K562 (cell line): ENCODE data around the gene PRR14L. TPM values are rescaled to one million over a fixed set of nuclear protein-coding genes. Genes with fewer than 3 reads are reported as not detected.

Experiments used
- ATAC-seq: fragments of 200-7000 bp; cut with Tn5 transposase; 3 replicates; pipeline ENCODE4 v1.9.1; 2020; ENCODE audit warnings: moderate library complexity
- BruUV-seq: library from RNA; stranded (reverse); fragments of 400-500 nt; replicated peaks from 2 replicates; lab custom pipeline; 2021; lab: Mats Ljungman, UMichigan
- CTCF ChIA-PET: fragments of 300-600 bp; formaldehyde crosslinking; extraction: SDS; loops from one replicate; lab custom pipeline; 2021; ENCODE audit warnings: low intra/inter-chr PET ratio; lab: Yijun Ruan, JAX
- POLR2A ChIA-PET: fragments of 300-600, 350-650 bp; sonication (Branson Sonifier 250); formaldehyde crosslinking; extraction: SDS; loops from one replicate; lab custom pipeline; 2021; ENCODE audit warnings: antibody characterized with exemption, inconsistent platforms; lab: Yijun Ruan, JAX
- DNase-seq, 4 experiments: peaks; one replicate each; pipeline versions ENCODE4 v3.0.0 to v3.0.0-alpha.2; 2011 to 2018; ENCODE audit warnings: low spot score in 3 of 4, mixed read lengths in 3 of 4; ENCODE audit errors: extremely low read depth in 1 of 4
- FAIRE-seq: peaks from 2 replicates; lab custom pipeline; 2011; peaks lifted over from hg19 to GRCh38; lab: Jason Lieb, UNC
- H2AFZ ChIP-seq: 2 replicates; pipeline ENCODE4 v1.6.0; 2011; ENCODE audit warnings: low read depth, low read length, control low read depth, inconsistent platforms
- H3K27ac ChIP-seq: fragments of 200-600 bp; 3 replicates; pipeline ENCODE4 v1.8.0; 2011; ENCODE audit warnings: low read depth, mild to moderate bottlenecking, control low read depth, inconsistent platforms, low read length, moderate library complexity, mixed read lengths; ENCODE audit errors: extremely low read depth
- H3K27me3 ChIP-seq, 2 experiments: fragments of 300-600 bp in 1 of 2; 2 replicates in 1 of 2; 3 replicates in 1 of 2; pipeline versions ENCODE4 v1.6.0 to v1.8.0; 2011; ENCODE audit warnings: inconsistent platforms in 2 of 2, low read length in 2 of 2, mild to moderate bottlenecking in 1 of 2, mixed read lengths in 1 of 2, moderate library complexity in 1 of 2; ENCODE audit not compliant: control insufficient read depth in 2 of 2, insufficient read depth in 2 of 2
- H3K36me3 ChIP-seq: fragments of 300-600 bp; 3 replicates; pipeline ENCODE4 v1.8.0; 2011; ENCODE audit warnings: mild to moderate bottlenecking, low read length, inconsistent platforms; ENCODE audit not compliant: control insufficient read depth, insufficient read depth
- H3K4me1 ChIP-seq, 2 experiments: fragments of 200-600 bp in 1 of 2; replicated peaks in 1 of 2; 2 replicates in 1 of 2; 3 replicates in 1 of 2; pipeline versions ENCODE4 v1.5.1 to v1.8.0; 2011; ENCODE audit warnings: inconsistent platforms in 2 of 2, low read length in 2 of 2, mild to moderate bottlenecking in 1 of 2, mixed read lengths in 1 of 2, moderate library complexity in 1 of 2; ENCODE audit not compliant: control insufficient read depth in 2 of 2, insufficient read depth in 2 of 2
- H3K4me2 ChIP-seq: 2 replicates; pipeline ENCODE4 v1.6.1; 2011; ENCODE audit warnings: low read length, control low read depth, inconsistent platforms, mixed read lengths; ENCODE audit not compliant: insufficient read depth
- H3K4me3 ChIP-seq: fragments of 200-600 bp; sonication (generic), shearing (Covaris generic); 2 replicates; pipeline ENCODE4 v1.5.1; 2016; ENCODE audit warnings: control low read depth, inconsistent platforms
- H3K79me2 ChIP-seq: fragments of 200-600 bp; 3 replicates; pipeline ENCODE4 v1.8.0; 2011; ENCODE audit warnings: low read length, inconsistent platforms; ENCODE audit not compliant: control insufficient read depth, insufficient read depth
- H3K9ac ChIP-seq, 2 experiments: 2 replicates each; pipeline versions ENCODE4 v1.6.0 to v1.6.1; 2011; ENCODE audit warnings: low read depth in 2 of 2, low read length in 2 of 2, control low read depth in 1 of 2, inconsistent platforms in 1 of 2, mild to moderate bottlenecking in 1 of 2, mixed read lengths in 1 of 2; ENCODE audit not compliant: insufficient read depth in 1 of 2
- H3K9me1 ChIP-seq: one replicate; pipeline ENCODE4 v1.6.0; 2011; ENCODE audit warnings: inconsistent platforms, mild to moderate bottlenecking, low read length, moderate library complexity; ENCODE audit not compliant: control insufficient read depth, insufficient read depth
- H3K9me3 ChIP-seq: replicated peaks from 2 replicates; pipeline ENCODE4 v1.5.1; 2011; ENCODE audit warnings: low read depth, low read length, inconsistent platforms; ENCODE audit not compliant: control insufficient read depth, insufficient read depth
- H4K20me1 ChIP-seq: replicated peaks from 2 replicates; pipeline ENCODE4 v1.6.1; 2011; ENCODE audit warnings: low read length, inconsistent platforms, mixed read lengths; ENCODE audit not compliant: control insufficient read depth, insufficient read depth
- BCOR ChIP-seq: fragments of 450-650 bp; IDR thresholded peaks from 2 replicates; pipeline ENCODE4 v1.6.1; 2016
- ERF ChIP-seq: fragments of 450-650 bp; formaldehyde crosslinking; IDR thresholded peaks from 2 replicates; pipeline ENCODE4 v1.4.0; 2020; ENCODE audit warnings: mild to moderate bottlenecking, mixed read lengths
- MYBL2 ChIP-seq, 2 experiments: fragments of 450-650 bp in 1 of 2; sonication (generic) in 1 of 2; formaldehyde crosslinking in 1 of 2; IDR thresholded peaks; 2 replicates each; pipeline versions ENCODE4 v1.6.1 to v1.8.1; 2017 to 2022; ENCODE audit warnings: borderline replicate concordance in 1 of 2, inconsistent platforms in 1 of 2, low read depth in 1 of 2, mild to moderate bottlenecking in 1 of 2, missing genetic modification reagents in 1 of 2, moderate library complexity in 1 of 2
- THRAP3 ChIP-seq: fragments of 450-650 bp; IDR thresholded peaks from 2 replicates; pipeline ENCODE4 v1.6.1; 2016; ENCODE audit warnings: mild to moderate bottlenecking, inconsistent platforms, borderline replicate concordance
- ZNF511 ChIP-seq: sonication (generic); formaldehyde crosslinking; IDR thresholded peaks from 2 replicates; pipeline ENCODE4 v1.8.0; 2022; ENCODE audit warnings: mild to moderate bottlenecking, missing genetic modification reagents
- ZNF785 ChIP-seq: fragments of 250-450 bp; sonication (Bioruptor Pico); IDR thresholded peaks from 2 replicates; pipeline ENCODE4 v1.4.0; 2020; ENCODE audit warnings: mild to moderate bottlenecking
- WGBS: fragments of 100-300 bp; shearing (Covaris generic); methylation state at CpG from one replicate; pipeline ENCODE4 v1.1.6; 2016; ENCODE audit warnings: low coverage, mixed read lengths; ENCODE audit not compliant: insufficient coverage; ENCODE audit errors: missing lambda C conversion rate; 5-methylcytosine and 5-hydroxymethylcytosine counted together
- in situ Hi-C: fragments of 300-500 bp; cut with MboI; formaldehyde crosslinking; loops from 4 replicates; pipeline ENCODE4 v1.15.0; 2018; ENCODE audit warnings: inconsistent platforms, mixed read lengths
- intact Hi-C: fragments of 100-400 bp; cut with micrococcal nuclease; formaldehyde crosslinking; loops from 2 replicates; pipeline ENCODE4 v1.14.2; 2022
- polyA plus RNA-seq, 8 experiments: library from polyadenylated mRNA; depleted of rRNA in 4 of 8; stranded (reverse) in 5 of 8; unstranded in 3 of 8; fragments of >200 nt; fragmentation: Nextera tagmentation in 2 of 8; fragmentation: Illumina TruSeq in 1 of 8; extraction: Ambion mirVana in 2 of 8; extraction: Trizol in 1 of 8; gene quantifications; 2 replicates each; pipeline versions ENCODE4 v1.2.1 to v1.2.3, GENCODE V29; 2011 to 2014; ENCODE audit warnings: inconsistent platforms in 1 of 8, missing spikeins in 1 of 8
- total RNA-seq, 7 experiments: library from RNA; depleted of rRNA in 6 of 7; stranded (reverse); fragments of >200 nt in 6 of 7; fragmentation: Illumina TruSeq in 2 of 7; extraction: Trizol in 2 of 7; gene quantifications; 2 replicates each; pipeline versions ENCODE4 v1.2.1 to v1.2.3, GENCODE V29; 2011 to 2021; ENCODE audit warnings: low replicate concordance in 1 of 7

PRR14L gene
- total and polyA plus RNA-seq, 9 of the 15 experiments (the other 6 are each of a cell fraction or from before 2014, with no cell fraction given) = 2.8 to 36.3 (median 12.3) TPM

DNA sequence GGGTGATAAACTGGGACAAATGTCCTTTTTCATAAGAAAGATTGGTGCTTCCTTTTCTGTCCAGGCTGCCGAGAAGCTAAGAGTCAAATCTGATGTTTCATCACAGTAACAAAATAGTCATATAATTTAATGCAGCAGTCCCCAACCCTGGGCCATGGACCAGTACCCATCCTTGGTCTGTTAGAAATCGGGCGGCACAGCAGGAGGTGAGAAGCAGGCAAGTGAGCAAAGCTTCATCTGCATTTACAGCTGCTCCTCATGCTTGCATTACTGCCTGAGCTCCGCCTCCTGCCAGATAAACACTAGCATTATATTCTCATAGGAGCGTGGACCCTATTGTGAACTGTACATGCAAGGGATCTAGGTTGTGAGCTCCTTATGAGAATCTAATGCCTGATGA, 26.2 kb downstream of the PRR14L start:
- Histone ChIP-seq H3K9me1 (no peaks in the 10 kb centered on the region), H3K27ac (no peak overlapping the region), H3K4me2 (no peak overlapping the region), H3K79me2 (peaks cover 6% of the 10 kb centered on the region; the same call in 2 of the 3 replicates), H3K4me1 (no peaks in the 10 kb centered on the region), H3K27me3 (no peaks in the 10 kb centered on the region), H4K20me1 (no peaks in the 10 kb centered on the region), H3K9ac (no peak overlapping the region), H3K36me3 (peaks cover 52% of the 10 kb centered on the region; the same call in 2 of the 3 replicates), H3K4me3 (no peak overlapping the region), H3K9me3 (no peaks in the 10 kb centered on the region), H2AFZ (no peak overlapping the region)
- no peak for ATAC-seq
- 88% methylated on average over 5 of the region's 5 CpGs for WGBS
- intact Hi-C loops = no loop called here
- in situ Hi-C loops = no loop called here
- ChIA-PET POLR2A (interaction anchor here (0.7 kb wide), 1 partner anchor 27 kb away, joined by 3 read pairs; no protein-coding TSS in a partner anchor), CTCF (no interaction called here)
- TF ChIP-seq ERF (CRISPR knock-in tag) (no peak), MYBL2 (IDR thresholded peaks at IDR 0.05; ENCODE audit: low read depth) (no peak), MYBL2 (CRISPR knock-in tag; IDR thresholded peaks at IDR 0.05; ENCODE audit: borderline replicate concordance) (no peak), THRAP3 (no peak), BCOR (no peak), ZNF511 (CRISPR knock-in tag) (no peak), ZNF785 (CRISPR knock-in tag) (no peak)
- no peak for DNase-seq
- BruUV-seq = no TSS peak
- no peak for FAIRE-seq
